ENCODE results near the gene OR2B2. TPM values are rescaled to one million over a fixed set of nuclear protein-coding genes. Genes with fewer than 3 reads are reported as not detected.

OR2B2 gene
- total RNA-seq = not detected in 2 replicates

GRCh38 chr6:27911956-27912446 lies at the start of gene OR2B2:
Gene OR2B2, minus strand, starts transcription at chr6:27912396. Its CDS starts 77 bp downstream, at chr6:27912319.

GRCh38 chr6:27956941-27957340 lies 44.7 kb upstream of the OR2B2 start, which contains the start of gene OR2B6:
Gene OR2B6, plus strand, starts transcription at chr6:27957241. Its CDS starts 0 bp downstream, at chr6:27957241.

Other genes starting within 250 kb of the OR2B2 start
- gene OR2B6, start 44.8 kb upstream of the OR2B2 start, total RNA-seq = not detected in 2 replicates
- gene ZNF165, start 168.2 kb upstream of the OR2B2 start, total RNA-seq = 0.89 and 1.1 TPM in 2 replicates
- gene ZSCAN16, start 212.2 kb upstream of the OR2B2 start, total RNA-seq = 2.4 and 3.5 TPM in 2 replicates
- gene ZKSCAN8, start 229.5 kb upstream of the OR2B2 start, total RNA-seq = 4.6 and 12.3 TPM in 2 replicates

All from mesangial cell (primary cell).